ENCODE measurements around the gene DAGLB.
"Not testable (repeated sequence)": the region's sequence is repeated elsewhere in the genome, so short reads cannot be mapped to it uniquely, and the experiment has no call there.

DAGLB gene

DNA sequence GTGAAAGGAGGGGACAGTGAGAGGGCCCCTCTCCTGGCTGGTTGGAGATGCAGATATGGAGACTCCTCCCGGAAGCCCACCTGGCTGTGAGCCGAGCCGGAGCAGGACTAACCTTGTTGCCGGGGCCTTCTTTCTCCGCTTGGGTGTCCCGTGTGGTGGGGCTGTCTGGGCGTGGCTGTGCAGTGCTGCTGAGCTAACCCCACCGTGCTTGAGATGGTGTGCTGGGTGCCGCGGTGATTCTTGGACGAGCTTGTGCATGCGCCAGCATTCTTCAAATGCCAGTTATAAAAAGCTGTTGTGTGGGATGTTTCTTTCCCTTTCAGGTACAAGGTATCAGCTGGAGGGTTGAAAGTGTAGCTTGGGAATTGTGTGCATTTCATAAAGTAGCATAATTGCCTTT, 48.8 kb downstream of the DAGLB start:
- DNase-seq (ENCODE audit: low read depth), result no peak

DNA sequence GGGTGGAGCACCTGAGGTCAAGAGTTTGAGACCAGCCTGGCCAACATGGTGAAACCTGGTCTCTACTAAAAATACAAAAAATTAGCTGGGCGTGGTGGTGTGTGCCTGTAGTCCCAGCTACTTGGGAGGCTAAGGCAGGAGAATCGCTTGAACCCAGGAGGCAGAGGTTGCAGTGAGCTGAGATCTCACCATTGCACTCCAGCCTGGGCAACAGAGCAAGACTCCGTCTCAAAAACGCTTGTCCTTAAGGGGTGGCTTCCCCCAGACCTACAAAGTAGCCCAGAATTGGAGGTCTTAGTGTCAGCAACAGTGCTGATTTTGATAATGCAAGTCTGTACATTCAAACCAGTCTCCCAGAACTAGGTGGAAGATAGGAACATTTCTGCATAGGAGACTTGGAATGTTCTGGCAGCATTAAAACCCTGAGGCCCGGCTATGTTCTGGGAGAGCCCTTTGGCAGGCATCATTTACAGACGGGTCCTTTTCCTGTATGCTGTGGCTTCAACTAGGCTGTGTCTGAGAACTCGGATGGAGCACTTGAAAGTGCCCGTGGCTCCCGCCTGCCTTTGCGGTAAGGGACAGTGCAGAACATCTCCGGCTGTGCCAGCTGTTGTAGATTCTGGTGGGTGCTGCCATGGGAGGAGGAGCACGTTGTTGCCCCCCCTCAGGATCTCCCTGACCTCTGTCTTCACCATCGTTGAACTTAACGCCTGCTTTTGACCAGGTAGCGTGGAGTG, 49.8 kb downstream of the DAGLB start:
- DNase-seq (ENCODE audit: low read depth), result not testable (repeated sequence)

GRCh38 chr7:6395898-6396595, 51.7 kb downstream of the DAGLB start:
- DNase-seq (ENCODE audit: low read depth), result no peak

- DNase-seq (ENCODE audit: low read depth), result no peak
These were observed 53.6 kb downstream of the DAGLB start for GRCh38 chr7:6394114-6394513.

DNA sequence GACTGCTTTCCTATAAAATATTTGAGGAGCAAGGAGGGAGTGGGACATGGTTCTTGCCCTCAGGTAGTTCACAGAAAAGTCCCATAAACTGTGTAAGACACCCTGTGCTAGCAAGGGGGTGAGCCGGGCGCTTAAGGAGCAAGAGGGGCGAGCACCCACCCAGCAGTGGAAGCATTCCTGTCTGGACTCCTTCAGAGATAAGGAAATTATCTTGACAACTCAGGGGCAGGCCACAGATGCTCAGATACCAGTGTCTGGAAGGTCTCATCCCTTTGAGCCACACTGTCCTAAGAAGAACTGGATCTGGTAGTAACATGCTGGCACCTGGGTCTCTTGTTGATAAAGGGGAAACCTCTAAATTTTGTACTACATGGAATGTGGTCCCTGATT, 54.1 kb downstream of the DAGLB start:
- no peak for DNase-seq (ENCODE audit: low read depth)

- DNase-seq (ENCODE audit: low read depth), result no peak
These were observed 54.8 kb downstream of the DAGLB start for GRCh38 chr7:6392712-6393666.

DNA sequence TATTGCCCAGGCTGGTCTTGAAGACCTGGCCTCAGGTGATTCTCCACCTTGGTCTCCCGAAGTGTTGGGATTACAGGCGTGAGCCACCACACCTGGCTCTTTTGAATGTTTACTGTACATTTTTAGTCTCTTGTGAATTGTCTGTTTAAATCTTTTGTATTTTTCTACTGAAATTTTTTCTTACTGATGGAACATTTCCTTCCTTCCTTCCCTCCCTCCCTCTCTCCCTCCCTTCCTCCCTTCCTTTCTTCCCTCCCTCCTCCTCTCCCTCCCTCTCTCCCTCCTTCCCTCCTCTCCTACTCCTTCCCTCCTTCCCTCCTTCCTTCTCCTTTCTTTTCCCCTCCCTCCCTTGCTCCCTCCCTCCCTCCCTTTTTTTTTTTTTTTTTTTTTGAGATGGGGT, 58.0 kb downstream of the DAGLB start:
- DNase-seq (ENCODE audit: low read depth), result no peak

DNA sequence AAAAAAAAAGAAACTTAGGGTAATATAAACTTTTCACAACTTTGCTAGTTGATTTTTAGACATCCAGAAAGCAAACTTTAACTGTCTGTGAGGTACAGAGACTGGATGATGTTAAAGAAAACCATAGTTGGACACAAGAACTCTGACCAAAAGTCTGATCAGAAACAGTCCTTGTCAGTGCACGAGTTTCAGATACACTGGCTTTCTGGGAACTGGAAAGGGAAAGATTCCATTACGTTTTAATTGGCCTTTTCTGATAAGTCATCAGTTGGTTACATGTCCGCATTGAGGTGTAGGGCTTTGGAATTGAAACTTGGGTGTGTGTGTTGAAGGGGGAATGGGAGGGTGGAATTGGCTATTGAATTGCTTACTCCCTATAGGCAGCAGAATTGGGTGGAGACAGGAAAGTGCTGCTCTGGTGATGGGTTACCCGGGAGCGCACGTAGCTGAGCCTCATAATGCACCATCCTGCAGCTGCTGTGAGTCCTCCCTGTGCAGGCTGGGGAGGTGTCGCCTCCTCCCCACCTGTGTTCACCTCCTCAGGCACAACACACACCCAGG, 59.9 kb downstream of the DAGLB start:
- DNase-seq (ENCODE audit: low read depth), result no peak

DNA sequence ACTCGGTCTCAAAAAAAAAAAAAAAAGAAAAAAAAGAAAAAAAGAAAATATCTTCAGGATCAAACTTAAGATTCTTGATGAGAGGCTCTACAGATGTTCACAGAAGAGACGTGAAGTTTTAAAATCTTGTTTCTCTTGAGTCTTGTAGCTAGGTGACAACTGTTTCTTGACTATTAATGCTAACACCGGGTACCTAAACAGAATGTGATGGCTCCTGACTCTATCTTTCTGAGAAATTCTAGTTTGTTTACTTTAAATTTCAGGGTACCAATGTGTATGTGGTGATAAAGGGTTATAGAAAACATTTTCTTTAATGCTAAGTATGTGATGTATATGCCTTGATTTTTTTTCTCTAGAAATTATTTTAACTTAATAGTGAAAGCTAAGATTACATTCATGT, 61.0 kb downstream of the DAGLB start:
- no peak for DNase-seq (ENCODE audit: low read depth)

DNA sequence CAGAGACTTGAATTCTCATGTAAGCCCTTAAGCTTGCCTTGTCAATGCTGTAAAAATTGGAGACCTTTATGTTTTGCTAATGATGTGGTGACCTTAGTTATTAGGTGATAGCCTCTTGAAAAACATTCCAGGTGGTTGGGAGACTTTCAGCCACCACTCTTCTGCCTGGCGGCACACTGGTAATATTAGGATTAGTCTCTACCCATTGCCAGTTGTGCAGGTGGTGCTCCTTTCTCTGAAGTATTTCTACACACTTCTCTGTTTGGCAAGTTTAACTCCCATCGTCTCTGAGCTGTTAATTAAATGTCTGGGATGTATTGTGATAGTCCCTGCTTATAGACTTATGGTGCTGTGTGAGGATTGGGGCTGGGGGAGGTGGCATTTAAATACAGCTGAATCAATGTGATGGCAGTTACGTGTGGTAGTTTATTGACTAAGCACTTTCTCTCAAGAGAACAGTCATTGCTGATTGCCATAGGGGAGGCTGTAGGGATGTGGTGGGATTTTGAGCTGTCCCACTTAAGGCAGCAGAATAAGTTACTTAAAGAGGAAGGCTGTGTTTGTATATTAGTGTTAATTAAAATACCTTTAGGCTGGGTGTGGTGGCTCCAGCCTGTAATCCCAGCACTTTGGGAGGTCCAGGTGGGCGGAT, 61.7 kb downstream of the DAGLB start:
- DNase-seq (ENCODE audit: low read depth), result no peak

DNA sequence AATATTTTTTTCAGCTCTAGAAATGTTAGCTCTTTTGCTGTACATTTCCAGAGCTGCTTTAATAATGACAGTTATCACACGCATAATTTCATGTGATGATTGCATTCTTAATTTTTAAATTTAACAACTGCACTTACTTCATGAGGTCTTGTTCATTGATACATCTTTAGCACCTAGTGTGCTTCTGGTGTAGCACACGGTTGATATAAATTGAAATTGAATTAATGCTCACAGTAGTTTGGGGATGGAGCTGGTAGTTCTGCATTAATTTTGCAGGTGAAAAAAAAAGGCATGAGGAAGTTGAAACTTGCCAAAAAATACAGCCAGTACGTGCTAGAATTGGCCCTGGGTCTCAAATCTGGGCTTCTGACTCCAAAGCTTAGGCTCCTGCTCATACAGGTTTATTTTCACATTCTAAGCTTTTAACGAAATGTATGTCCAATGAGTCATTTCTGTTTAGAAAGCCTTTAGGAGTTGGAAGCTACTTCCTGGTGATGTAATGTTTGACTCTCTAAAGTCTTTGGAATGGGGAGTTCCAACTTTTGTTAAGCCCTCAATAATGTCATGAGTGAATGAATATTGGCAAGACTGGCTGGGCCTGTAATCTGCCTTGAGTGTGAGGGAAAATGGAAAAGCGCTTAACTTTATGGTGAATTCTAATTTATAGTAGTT, 62.5 kb downstream of the DAGLB start:
- no peak for DNase-seq (ENCODE audit: low read depth)

DNA sequence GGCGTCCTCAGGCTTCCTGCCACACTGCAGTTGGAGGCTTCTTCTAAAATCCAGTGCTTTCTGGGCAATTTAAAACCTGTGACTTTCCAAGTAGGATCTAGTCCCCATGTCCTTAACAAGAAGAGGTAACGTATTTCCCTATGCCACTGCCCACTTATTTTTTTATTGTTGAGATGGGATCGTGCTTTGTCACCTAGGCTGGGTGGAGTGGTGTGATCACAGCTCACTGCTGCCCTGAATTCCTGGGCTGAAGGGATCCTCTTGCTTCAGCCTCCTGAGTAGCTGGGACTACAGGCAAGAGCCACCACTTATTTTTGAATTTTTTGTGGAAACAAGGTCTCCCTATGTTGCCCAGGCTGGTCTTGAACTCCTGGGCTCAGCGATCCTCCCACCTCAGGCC, 63.4 kb downstream of the DAGLB start:
- no peak for DNase-seq (ENCODE audit: low read depth)

DNA sequence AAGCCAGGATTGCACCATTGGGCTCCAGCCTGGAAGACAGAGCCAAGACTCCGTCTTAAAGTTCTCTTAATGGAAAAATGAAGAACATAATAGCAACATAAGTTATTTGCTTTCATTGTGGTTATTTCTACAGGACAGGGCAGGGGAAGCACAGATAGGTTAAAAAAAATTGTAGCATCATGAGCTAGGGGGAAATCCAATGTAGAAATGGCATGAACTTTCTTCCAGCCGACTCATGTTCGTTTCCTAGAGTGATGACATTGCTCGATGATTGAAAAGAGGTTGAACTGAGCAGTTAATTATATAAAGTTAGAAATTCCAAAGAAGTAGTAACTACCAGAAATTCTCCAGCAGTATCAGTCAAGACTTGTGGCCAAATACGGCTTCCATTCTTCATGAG, 64.9 kb downstream of the DAGLB start:
- no peak for DNase-seq (ENCODE audit: low read depth)

DNA sequence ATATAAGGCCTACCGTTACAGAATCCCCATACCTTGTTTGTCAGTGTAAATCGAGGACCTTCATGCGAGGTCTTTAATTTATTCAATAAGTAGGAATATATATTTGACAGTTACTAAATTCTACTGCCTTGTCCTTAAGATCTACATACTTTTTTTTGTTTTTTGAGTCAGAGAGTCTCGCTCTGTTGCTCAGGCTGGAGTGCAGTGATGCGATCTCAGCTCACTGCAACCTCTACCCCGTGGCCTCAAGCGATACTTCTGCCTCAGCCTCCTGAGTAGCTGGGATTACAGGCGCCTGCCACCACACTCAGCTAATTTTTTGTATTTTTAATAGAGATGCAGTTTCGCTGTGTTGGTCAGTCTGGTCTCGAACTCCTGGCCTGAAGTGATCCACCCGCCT, 65.9 kb downstream of the DAGLB start:
- not testable (repeated sequence) for DNase-seq (ENCODE audit: low read depth)

- no peak for DNase-seq (ENCODE audit: low read depth)
These were observed 67.3 kb downstream of the DAGLB start for GRCh38 chr7:6380310-6381095.

GRCh38 chr7:6379886-6380285, 67.9 kb downstream of the DAGLB start:
- no peak for DNase-seq (ENCODE audit: low read depth)

GRCh38 chr7:6378556-6378955, 69.2 kb downstream of the DAGLB start:
- DNase-seq (ENCODE audit: low read depth), result not testable (repeated sequence)

DNA sequence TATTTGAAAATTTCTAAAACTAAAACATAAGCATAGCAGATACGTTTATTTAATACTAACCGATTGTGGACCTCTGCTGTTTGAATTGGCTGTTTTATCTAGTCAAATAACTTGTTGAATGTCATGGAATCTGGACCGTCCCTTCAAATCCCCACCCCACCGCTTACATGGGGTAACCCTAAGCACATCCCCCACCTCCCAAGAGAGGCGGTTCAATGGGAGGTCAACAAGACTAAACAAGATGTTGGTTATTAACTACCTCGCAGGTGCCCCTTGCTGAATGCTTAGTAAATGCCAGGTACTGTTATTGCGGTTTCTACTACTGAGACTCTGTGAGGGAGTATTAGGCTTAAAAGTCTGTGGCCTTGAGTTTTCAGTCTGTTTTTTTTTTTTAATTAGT, 70.9 kb downstream of the DAGLB start:
- DNase-seq (ENCODE audit: low read depth), result no peak

DNA sequence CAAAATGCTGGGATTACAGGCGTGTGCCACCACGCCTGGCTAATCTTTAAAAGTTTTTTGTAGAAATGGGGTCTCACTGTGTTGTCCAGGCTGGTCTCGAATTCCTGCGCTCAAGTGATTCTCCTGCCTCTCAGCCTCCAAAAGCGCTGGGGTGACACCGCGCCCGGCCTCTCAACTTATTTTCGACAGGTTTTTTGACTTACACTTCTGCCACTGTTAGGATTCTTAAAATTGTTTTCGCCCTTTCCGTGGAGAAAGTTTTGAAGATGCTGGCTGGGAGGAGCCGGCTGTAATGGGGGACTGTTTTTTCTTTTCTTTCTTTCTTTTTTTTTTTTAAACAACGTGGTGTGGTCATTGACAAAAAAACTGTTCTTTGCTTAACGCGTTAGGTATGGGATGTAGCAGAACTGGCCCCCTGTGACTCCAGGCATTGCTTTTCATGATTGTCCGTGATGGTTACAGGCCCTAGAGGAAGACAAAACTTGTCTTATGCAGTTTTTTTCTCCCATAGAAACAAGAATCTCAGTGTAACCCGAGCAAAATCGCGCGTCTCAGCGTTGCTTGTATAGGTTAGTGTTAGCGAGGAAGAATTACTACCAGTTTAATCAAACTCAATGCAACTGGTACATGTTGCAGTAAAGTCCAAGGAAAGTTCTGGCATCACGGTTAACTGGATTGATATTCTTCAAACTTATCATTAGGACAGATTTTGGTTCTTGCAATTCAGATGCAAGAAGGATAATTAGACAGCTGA, 72.2 kb downstream of the DAGLB start:
- no peak for DNase-seq (ENCODE audit: low read depth)

Measured in activated gamma-delta T cell treated with anti-CD3 and anti-CD28 coated beads, Interleukin-2, amount 50 U/mL, for 16 hours (primary cell).